Amniotic stem cell (primary cell): ENCODE data around the gene FASTKD2.

Experiments used
- DNase-seq: peaks from one replicate; lab custom pipeline; 2025; lab: John Stamatoyannopoulos, UW

Gene FASTKD2

GRCh38 chr2:206838690-206839089 lies 73.3 kb downstream of the FASTKD2 start:
- no peak for DNase-seq

GRCh38 chr2:206840999-206841398 lies 75.6 kb downstream of the FASTKD2 start:
- no peak for DNase-seq
